Hematopoietic multipotent progenitor cell treated with erythropoietin and hydrocortisone succinate and interleukin-3 and kit ligand, for 17 days (in vitro differentiated cells): ENCODE measurements around the gene SLC2A10.

ENCODE experiments used
- DNase-seq: peaks from one replicate; pipeline ENCODE4 v3.0.0-alpha.2; 2015; ENCODE audit warnings: low spot score

The SLC2A10 gene

DNA sequence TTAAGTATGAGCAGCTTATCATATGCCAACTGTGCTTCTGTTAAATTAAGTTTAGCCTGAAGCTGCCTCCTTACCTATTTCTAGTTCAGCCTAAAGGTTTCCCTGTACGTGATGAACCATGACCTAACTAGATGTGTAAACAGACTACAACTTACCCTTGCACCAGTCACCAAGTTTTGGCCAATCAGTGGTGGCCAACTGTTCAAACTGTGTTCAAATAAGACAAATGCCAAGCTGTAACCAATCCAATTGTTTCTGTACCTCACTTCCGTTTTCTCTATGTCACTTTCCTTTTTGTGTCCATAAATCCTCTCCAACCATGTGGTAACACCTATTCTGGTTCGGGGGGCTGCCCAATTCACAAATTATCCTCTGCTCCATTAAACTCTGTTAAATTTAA is 6.0 kb upstream of the SLC2A10 start:
- no peak for DNase-seq

DNA sequence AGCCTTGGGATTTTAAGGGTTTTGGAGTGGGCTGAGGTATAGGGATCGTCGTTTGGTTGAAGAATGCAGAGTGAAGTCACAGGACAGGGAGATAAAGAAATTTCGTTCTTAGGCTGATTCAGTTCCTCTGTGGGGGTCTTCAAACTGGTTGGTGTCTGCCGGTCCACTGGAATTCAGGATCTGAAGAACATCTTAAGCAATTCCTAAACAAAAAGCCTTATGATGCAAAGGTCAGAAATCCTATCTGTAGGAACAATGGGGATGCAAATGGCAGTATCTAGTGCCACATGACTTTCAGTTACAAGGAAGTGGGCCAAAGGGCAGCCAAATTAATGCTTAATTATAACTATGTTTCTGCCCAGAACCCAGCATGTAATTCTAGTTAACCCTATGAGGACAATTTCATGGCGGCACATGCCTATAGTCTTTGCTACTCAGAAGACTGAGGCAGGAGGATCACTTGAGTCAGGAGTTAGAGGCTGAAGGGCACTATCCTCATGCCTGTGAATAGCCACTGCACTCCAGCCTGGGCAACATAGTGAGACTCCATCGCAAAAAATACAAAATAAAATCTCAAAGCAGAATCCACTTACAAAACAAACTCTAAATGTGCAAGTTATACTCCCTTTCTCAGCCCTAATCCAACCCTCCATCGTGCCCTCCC is 4.6 kb upstream of the SLC2A10 start:
- no peak for DNase-seq

DNA sequence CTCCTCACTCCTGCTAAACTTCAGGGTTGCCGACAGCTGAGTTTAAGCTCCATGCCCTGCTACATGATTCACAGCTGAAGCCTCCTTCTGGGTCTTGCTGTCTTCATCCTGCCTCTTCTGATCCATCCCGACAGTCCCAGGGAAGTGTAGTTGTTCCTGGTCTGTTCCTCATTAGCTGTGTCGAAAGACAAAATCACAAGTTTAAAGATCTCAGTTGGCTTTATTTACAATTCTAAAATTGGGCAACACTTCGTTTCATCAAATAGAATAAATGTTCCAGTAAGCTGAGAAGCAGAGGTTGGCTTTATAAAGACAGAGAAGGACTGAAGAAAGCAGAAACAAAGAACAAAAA is 4.1 kb upstream of the SLC2A10 start:
- no peak for DNase-seq

DNA sequence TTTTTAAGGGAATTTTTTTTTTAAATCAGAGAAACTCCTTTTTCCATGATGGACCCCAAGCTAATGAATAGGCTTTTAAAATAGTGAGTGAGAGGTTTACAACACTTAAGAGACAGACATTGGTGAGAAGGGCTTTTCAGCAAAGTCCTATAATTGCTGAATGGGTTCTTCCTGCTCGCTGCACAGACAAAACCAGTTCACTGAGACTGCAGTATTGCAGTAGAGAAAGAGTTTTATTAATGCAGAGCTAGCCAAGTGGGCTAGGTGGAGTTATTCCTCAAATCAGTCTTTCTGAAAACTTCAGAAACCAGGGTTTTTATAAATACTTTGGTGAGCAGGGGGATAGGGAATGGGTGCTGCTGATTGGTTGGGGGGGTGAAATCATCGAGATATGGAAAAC is 3.2 kb upstream of the SLC2A10 start:
- DNase-seq: no peak

GRCh38 chr20:46708172-46708860 is 1.1 kb upstream of the SLC2A10 start:
- DNase-seq: peak; percentile 19

DNA sequence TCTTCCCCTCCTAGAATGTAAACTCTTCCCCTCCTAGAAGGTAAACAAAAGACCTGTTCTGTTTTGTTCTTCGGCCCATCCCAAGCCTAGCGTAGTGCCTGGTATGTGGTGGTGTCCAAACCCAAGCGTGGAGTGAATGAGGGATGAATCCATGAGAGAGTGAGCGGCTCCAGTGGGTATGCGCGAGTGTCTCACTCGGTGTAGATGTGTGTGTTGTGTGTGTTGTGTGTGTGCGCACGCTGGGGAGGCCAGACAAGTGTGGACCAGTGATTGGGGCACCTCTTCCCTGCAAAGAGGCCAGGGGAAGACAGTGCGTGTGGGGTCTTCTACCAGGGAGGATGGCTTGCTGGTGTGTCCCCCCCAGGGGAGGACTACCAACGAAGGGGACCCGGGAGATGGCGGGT is 392 bp upstream of the SLC2A10 start:
- DNase-seq: no peak

DNA sequence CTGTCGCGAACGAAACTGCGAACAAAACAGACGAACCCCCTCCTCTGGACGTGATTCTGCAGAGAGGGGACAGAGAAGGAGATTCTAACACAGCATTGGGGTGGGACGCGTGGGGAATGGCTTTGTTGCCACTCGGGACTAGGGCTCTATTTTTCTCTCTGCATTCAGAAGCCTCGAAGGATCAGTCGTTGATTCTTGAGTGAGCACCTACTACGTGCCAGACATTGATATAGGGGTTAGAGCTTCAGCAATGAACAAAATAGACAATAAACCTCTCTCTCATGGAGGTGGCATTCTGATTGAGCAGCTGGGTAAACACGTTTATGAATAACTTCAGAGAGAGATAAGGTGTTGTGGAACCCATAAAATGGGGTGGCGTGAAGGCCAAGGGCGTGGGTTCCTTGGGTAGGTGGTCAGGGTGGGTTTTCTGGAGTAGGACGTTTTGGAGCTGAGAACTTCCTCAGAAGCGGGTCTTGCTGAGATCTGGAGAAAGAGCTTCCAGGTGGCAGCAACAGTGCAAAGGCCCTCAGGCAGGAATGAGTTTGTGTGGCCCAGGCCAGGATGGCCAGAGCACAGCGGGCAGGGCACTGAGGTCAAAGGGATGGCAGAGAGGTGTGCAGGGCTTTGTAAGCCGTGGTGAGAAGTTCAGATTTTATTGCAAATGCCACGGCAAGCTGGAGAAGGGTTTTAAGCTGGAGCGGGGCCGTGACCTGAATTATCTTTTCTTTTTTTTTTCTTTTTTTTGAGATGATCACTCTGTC is 884 bp downstream of the SLC2A10 start:
- DNase-seq: no peak

GRCh38 chr20:46712056-46712636 is 2.7 kb downstream of the SLC2A10 start:
- no peak for DNase-seq

GRCh38 chr20:46713957-46714834 is 4.7 kb downstream of the SLC2A10 start:
- DNase-seq: no peak

GRCh38 chr20:46715292-46715756 is 5.9 kb downstream of the SLC2A10 start:
- DNase-seq: no peak

- no peak for DNase-seq
Measured at GRCh38 chr20:46717818-46718541, 8.5 kb downstream of the SLC2A10 start.

DNA sequence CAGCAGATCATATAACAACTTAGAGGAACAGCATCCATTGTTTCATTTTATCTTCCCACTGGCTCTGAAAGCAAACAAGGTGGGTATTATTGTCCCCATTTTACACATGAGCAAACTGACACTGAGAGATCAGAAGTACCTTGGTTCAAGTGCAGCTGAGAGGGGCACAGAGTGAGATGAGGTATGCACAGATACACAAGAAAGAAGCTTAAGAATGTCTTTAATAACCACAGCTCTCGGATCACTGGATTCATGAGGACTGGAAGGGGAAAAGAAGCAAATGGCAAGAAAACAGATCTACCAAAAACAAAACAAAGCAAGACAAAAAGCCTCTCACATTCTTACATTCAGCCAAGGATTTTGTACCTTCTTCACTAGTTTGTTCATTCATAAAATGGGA is 10.6 kb downstream of the SLC2A10 start:
- no peak for DNase-seq

DNA sequence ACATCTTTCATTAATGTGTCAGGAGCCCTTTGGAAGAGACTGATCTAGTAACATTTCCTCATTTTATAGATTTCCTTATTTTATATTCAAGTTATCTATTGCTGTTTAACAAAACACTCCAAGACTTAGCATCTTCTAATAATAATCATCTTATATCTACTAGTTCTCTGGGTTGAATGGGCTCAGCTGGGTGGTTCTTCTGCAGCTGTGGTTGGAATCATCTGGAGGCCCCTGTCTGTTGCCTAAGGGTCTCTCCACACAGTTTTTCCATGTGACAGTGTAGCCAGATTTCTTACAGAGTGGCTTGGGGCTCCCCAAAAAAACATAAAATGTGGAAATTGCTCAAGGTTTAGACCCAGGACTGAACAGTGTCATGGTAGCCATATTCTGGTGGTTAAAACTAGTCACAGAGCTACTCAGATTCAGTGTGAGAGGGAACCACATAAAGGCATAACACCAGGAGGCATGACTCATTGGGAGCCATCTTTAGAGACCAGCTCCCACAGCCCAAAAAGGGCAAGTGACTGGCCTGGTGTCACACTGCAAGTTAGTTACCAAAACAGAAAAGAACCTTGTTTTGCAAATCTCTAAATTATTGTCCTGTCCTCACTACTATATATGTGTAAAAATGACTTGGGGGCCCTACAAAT is 11.5 kb downstream of the SLC2A10 start:
- DNase-seq: no peak

GRCh38 chr20:46721476-46721875 is 12.0 kb downstream of the SLC2A10 start:
- DNase-seq: no peak

- DNase-seq: no peak
Measured at GRCh38 chr20:46722450-46722849, 13.0 kb downstream of the SLC2A10 start.

DNA sequence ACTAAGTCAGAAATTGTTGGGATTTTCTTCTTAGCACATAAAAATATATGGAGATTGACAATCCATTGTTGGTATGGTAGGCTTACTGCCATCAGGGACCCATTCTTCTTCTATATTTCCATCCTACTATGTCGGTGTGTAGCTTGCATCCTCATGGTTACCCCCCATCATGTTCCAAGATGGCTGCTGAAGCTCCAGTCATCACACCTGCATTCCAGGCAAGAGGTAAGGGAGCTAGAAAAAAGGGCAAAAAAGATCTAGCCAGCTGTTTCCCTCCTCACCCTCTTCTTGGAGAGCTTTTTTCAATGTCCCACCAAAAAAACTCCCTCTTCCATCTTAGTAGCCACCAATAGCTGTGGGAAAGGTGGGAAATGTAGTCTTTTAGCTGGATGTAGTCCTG is 13.6 kb downstream of the SLC2A10 start:
- DNase-seq: no peak

DNA sequence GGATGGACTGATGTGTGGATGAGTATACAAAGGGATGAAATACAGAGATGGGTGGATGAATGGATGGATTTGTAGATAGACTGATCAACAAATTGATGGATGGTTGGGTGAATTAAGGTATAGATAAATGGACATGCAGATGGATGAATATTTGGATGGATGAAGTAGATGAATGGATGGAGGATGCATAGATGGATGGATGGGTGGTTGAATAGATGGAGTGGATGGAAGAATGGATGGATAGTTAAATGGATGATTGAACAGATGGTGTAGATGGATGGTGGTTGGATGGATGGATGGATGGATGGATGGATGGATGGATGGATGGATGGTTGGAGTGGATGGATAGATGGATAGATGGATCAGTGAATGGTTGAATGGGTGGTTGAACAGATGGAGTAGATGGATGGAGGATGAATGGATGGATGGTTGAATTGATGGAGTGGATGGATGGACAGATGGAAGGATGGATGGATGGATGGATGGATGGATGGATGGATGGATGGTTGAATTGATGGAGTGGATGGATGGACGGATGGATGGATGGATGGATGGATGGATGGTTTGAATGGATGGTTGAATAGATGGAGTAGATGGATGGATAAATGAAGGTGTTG is 15.0 kb downstream of the SLC2A10 start:
- DNase-seq: no peak

- DNase-seq: no peak
Measured at GRCh38 chr20:46725186-46726165, 16.0 kb downstream of the SLC2A10 start.

- DNase-seq: no peak
Measured at GRCh38 chr20:46731770-46732169, 22.3 kb downstream of the SLC2A10 start.
